SH-SY5Y (cell line): ENCODE measurements around the gene GRIP1.

Source experiments
- GATA2 ChIP-seq: IDR thresholded peaks from 2 replicates; pipeline ENCODE4 v1.6.1; 2011; ENCODE audit warnings: mild to moderate bottlenecking, low read depth, low read length
- GATA3 ChIP-seq: IDR thresholded peaks from 2 replicates; pipeline ENCODE4 v1.6.1; 2011; ENCODE audit warnings: low read depth, mild to moderate bottlenecking, low read length, moderate library complexity

GRIP1 gene

DNA sequence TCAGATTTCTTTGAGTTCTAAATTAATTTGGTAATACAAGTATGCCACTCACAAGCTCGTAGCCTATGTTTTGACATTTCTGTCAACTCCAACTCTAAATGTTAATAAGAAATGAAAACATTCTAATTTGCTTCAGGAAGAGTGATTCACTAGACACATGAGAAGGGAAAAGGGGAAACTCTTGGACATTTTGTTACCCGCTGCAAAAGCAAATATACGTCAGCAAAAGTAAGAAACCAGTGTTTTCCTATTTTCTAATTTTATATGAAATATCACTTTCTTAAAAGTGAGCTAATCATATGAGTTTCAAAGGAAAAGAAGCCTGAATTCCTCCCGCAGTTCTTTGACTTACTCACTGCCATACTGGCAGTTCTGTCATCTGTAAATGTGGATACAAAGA is 162.3 kb downstream of the GRIP1 start:
- no peak for TF ChIP-seq GATA2
- no peak for TF ChIP-seq GATA3

DNA sequence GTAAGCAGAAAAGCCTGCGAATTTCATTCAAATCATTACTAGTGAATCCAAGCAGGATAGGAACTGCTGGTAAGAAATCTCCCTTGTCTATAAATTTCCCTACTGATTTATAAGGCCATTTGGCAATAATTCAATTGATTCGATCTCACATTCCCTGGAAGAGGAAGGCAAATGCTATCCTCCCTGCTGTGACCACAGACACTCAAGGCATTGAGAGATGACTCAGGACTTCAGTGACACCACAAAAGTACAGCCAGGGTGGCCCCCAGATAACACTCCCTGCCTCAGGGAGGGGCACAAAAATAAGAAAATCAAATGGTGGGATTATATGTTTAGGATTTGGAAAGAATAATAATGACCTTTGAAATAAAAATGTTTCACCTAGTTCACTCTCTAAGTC is 162.7 kb downstream of the GRIP1 start:
- TF ChIP-seq GATA2, result no peak
- TF ChIP-seq GATA3, result no peak

DNA sequence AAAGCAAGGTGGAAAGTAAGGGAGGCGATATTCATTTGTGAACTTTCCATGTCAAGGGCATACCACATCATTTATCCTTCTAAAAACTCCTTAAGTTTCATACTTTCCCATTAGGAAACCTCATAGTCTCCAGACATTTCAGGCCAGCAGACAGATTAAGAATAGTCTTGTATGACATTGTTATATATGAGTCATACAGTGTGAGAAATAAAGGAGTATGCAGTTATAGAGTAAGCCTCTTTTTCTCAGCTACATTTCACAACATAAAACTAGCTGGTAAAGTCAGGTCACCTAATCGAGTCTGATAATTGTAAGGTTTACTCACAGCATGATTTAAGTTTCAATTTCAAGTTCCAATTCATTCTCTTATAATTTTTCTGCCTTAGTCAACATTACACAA is 164.3 kb downstream of the GRIP1 start:
- no peak for TF ChIP-seq GATA3
- no peak for TF ChIP-seq GATA2

DNA sequence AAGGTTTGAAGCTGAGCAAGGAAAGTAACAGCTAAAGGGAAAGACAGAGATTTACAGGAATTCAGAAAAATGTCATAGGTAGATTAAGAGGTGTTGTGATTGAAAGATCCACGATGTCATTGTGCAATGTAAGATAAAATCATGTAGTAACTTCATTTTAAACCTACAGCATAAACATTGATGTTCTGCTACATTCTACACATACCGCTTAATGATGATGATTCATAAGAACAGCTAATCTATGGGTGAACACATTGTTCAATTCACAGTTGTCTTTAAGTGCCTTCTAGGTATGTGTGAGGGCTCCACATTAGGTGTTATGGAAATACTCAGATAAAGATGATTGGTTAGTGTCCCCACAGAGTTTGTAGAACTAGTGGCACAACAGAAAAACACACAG is 170.9 kb downstream of the GRIP1 start:
- TF ChIP-seq GATA3 (no peak), GATA2 (no peak)

DNA sequence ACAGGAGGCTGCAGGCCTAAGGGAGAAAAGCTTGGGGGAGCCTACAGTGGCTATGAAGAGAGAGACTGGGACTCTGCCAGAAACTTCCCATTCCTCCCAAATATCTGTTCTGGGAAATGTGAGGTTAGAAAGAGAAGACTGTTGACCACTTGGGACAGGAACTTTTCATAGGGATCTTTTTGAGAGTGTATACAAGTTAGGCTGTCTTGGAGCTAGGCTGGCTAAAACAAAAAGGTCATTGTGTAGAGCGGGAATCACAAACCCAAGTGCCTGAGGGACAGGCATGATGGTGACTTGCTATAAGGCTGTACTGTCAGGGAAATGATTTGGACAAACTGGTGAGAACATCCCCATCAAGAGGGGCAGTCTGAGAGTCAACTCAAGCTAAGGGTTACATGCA is 175.1 kb downstream of the GRIP1 start:
- TF ChIP-seq GATA3 (no peak), GATA2 (no peak)

DNA sequence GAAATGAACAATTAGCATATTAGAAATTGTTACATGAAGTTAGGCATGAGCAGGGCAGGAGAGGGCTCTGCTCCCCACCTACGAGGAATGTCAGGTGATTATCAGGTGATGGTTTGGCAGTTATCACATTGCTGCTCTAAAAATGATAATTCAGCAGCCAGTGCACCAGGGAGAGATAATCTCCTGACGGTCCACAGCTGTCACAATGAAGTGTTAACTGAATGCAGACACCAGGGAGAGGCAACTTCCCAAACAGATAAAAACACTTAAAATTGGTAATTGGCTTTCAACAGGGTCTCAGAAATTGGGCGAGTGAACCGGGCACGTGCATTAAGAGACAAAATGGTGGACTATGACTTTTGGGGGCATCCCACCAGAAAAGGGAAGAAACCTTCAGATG is 176.0 kb downstream of the GRIP1 start:
- no peak for TF ChIP-seq GATA3
- TF ChIP-seq GATA2, result no peak

DNA sequence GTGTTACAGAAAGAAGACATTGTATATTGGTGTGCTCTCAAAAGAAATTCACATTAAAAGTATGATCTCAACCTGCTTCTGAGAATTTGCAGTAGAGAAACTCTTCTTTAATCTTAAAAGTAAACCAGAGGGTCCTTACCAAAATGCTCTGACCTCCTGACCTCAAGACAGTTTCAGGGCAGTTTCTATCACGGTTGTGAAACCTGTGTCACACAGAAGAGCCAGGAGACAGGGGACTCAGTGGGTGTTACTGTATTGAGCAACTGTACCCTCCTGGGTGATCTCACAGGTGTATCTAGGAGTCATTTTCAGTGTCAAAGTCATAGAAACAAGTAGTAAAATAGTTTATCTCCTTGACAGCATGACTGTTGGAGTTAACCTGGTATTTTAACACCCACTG is 178.0 kb downstream of the GRIP1 start:
- TF ChIP-seq GATA2, result no peak
- TF ChIP-seq GATA3, result no peak

DNA sequence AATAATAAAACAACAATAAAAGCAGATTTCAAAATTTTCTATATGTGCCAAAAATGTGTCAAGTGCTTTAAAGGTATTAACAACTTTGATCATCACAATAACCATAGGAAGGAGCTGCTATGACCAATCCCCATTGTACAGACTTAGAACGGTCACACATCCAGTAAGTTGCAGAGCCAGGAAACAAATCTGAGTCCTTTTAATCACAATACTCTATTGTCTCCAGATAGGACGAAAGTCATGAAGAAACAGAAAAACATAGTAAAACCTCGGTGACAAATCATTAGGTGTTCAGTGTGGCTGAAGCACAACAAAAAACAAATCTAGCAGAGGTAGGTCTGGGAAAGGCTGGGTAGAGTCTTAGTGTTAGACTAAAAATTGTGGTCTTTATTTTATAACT is 178.8 kb downstream of the GRIP1 start:
- TF ChIP-seq GATA3 (no peak), GATA2 (no peak)

DNA sequence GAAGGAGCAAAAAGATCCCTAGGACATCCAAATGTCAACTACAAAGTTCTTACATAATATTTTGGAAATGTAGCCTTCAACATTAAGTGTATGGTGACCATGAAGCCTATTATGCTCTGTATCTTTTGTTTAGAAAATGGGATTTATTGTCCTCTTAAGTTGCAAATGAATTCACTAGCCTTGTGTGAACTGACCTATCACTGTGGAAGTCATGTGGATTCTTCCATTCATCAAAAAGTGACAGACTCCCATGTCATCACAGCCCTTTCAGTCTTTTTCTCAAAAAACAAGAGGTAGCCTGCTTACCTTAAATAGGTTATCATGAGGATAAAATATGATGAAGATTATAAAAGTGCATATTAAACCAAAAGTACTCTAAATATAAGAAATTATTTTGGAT is 179.9 kb downstream of the GRIP1 start:
- no peak for TF ChIP-seq GATA2
- no peak for TF ChIP-seq GATA3

DNA sequence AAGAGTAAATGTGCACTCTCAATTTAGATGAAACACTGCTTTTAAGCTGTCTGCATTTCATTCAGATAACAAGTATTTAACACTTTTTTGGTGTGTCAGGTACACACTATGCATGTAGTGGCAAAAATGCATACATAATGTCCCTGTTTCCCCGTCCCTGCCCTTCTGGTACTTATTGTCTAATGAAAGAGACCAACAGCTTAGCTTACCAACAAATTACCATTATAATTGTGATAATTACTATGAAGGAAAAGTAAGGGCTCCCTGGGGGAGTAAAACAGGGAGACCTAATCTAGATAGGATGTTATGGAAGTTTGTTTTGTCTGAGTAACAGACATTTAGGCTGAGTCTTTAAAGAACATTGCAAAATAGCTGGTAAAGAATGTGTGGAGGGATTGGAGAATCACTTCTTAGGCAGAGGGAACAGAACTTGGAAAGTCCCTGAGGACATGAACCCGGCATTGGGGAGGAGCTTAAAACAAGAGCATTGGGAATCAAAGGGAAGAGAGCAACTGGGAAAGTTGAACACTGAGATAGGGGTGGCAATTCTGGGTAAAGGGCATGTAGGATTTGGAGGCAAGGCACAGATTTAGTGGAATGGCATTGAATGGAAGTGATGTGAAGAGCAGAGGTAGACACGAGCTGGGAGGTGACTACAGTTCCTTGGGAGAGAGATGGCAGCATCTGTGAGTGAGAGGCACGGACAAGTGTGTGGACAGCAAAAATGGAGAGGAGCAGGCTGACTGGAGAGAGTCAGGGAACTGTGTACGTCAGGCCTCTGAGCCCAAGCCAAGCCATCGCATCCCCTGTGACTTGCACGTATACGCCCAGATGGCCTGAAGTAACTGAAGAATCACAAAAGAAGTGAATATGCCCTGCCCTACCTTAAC is 181.6 kb downstream of the GRIP1 start:
- TF ChIP-seq GATA2, result no peak
- no peak for TF ChIP-seq GATA3

DNA sequence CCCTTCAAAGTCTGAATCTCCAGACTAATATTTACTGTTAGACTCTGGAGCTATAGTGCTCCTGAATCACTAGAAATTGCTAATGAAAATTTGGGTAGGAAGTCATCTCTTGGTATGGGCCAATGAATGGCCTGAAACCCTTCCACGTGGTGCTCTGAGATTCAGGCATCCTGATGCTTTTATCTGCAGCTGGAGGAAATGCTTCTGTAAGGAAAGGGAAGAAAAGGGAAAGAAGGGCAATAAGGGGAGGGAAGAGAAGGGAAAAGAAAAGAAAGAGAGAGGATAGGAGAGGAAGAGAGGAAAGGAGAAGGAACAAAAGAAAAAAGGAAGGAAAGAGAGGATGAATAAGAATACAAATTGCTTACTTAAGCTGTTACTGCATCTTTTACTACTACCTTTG is 182.3 kb downstream of the GRIP1 start:
- TF ChIP-seq GATA2 (no peak), GATA3 (no peak)

DNA sequence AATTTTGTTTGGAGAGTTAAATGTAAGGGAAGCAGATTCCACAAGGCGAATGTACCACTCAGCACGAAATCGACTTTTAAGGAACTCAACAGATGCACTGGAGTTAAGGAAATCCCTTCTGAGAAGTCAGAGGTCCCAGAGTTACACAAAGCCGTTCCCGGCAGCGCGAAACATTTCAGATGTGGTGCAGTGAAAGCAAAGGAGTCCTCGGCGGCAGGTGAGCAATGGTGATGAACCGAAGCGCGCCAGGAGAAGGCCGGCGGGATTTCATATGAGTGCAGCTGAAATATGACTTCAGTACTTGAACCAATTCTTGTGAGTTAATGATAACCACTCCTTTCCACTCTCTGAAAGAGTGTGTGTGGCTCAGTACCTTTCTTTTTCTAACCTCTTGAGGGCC is 183.2 kb downstream of the GRIP1 start:
- no peak for TF ChIP-seq GATA2
- TF ChIP-seq GATA3, result no peak

DNA sequence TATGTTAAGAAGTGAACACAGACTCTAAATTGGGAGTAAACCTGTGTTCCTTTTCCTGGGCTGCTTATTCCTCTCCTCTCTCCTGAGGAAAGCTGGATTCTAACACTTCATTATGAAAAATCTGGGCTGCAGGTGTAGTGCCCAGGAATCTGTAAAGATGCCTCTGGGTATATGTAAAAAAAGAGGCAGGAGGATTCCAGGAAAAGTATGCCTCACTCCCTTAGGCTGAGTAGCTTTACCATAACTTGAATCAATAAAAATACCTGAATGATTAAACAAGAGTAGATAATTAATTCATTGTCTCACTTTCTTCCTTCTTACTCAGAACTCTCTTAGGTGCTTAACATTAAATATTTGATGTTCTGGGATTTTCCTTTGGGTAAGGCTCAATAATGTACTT is 185.1 kb downstream of the GRIP1 start:
- no peak for TF ChIP-seq GATA3
- no peak for TF ChIP-seq GATA2

DNA sequence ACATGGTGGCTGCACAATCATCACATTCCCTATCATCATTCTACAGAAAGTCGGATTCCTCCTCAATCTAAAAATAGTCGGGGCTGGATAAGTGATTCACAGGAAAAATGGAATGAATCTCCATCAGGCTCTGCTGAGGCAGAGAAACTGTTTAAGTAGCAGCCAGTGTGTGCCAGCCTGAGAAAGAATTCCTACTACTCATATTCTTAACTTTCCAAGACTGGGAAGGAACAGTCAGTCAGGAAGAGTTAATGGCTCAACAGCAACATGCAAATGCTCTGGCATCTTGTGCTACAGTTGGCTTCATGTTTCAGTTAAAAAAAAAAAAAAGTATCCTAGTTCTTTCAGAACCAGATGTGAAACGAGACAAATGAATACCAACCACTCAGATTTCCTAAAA is 187.0 kb downstream of the GRIP1 start:
- no peak for TF ChIP-seq GATA2
- TF ChIP-seq GATA3, result no peak

DNA sequence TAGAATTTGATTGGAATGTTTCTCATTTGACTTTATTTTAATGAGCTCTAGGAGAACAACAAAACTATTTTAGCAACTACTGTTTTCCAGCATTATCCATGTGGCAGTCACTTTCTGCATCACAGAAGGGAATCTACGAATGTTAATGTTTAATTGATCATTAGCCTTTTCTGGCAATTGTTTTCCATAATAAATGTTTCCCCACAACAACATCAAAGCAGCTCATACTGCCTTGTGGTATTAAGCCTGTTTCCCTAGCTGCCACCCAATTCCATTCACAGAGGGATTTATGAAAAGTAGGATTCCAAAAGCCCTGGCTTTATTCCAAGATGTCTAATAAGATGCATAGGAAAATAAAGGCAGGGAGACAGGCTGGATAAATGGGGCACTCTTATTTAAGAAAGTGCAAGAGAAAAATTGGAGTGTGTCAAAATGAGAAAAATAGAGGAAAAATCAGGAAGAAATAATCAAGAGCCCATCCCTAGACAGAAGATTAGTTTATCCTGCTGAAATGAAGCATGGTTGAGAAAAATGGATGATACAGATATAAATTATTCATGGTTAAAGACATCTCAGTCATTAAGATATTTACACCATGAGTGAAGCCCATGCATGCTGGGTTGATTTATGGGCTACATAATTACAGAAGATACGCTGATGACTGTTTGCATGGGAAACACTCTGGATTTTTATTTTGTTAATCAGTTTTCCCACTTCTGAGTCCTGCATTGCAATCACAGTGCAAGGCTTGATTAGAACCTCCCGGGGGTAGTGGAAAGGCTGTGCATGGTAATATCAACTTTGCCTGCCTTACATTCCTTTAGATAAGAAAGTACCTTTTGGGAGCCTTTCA is 196.3 kb downstream of the GRIP1 start:
- TF ChIP-seq GATA3 (no peak), GATA2 (no peak)
